IMR-90 (cell line): ENCODE results near the gene COL15A1.

Experiments
- BHLHE40 ChIP-seq: fragments of 150-350 bp; IDR thresholded peaks from 2 replicates; pipeline ENCODE4 v1.6.1; 2016; ENCODE audit warnings: mild to moderate bottlenecking, low read depth, low read length
- CEBPB ChIP-seq: IDR thresholded peaks from 2 replicates; pipeline ENCODE4 v1.6.1; 2012; ENCODE audit warnings: low read depth, low read length, improper control_type of control experiment
- CHD1 ChIP-seq: IDR thresholded peaks from 2 replicates; pipeline ENCODE4 v1.6.1; 2012; ENCODE audit warnings: low read depth, low read length, improper control_type of control experiment
- FOS ChIP-seq: fragments of 150-350 bp; IDR thresholded peaks from 2 replicates; pipeline ENCODE4 v1.6.1; 2016; ENCODE audit warnings: low read depth, low read length
- MAZ ChIP-seq: IDR thresholded peaks from 2 replicates; pipeline ENCODE4 v1.6.1; 2012; ENCODE audit warnings: low read depth, mild to moderate bottlenecking, low read length, improper control_type of control experiment, moderate library complexity, borderline replicate concordance
- MXI1 ChIP-seq: IDR thresholded peaks from 2 replicates; pipeline ENCODE4 v1.6.1; 2012; ENCODE audit warnings: low read depth, mild to moderate bottlenecking, low read length, moderate library complexity, borderline replicate concordance
- NFE2L2 ChIP-seq: fragments of 150-350 bp; IDR thresholded peaks from 2 replicates; pipeline ENCODE4 v1.6.1; 2016; ENCODE audit warnings: low read depth, mild to moderate bottlenecking, low read length
- POLR2A ChIP-seq: IDR thresholded peaks from 2 replicates; pipeline ENCODE4 v1.6.1; 2012; ENCODE audit warnings: mild to moderate bottlenecking, low read depth, low read length
- RAD21 ChIP-seq: IDR thresholded peaks from 2 replicates; pipeline ENCODE4 v1.6.1; 2012; ENCODE audit warnings: low read length, improper control_type of control experiment
- RFX5 ChIP-seq: IDR thresholded peaks from 2 replicates; pipeline ENCODE4 v1.8.0; 2012; ENCODE audit warnings: low read depth, mild to moderate bottlenecking, low read length, moderate library complexity
- SMC3 ChIP-seq: fragments of 150-350 bp; IDR thresholded peaks from 2 replicates; pipeline ENCODE4 v1.6.1; 2016; ENCODE audit warnings: low read depth, mild to moderate bottlenecking, antibody characterized with exemption, low read length, moderate library complexity
- TF ChIP-seq, protein P1 (sequence below): conservative IDR thresholded peaks from 2 replicates; pipeline ENCODE4 v1.5.1; 2012; ENCODE audit warnings: mild to moderate bottlenecking, low read depth, low read length, improper control_type of control experiment
- TF ChIP-seq, protein P2 (sequence below): fragments of 150-350 bp; IDR thresholded peaks from 2 replicates; pipeline ENCODE4 v1.6.1; 2017; ENCODE audit warnings: mild to moderate bottlenecking, antibody characterized with exemption, low read length, low read depth
- TF ChIP-seq, protein P3 (sequence below): fragments of 150-350 bp; IDR thresholded peaks from 2 replicates; pipeline ENCODE4 v1.6.1; 2016; ENCODE audit warnings: low read depth, mild to moderate bottlenecking, low read length, moderate library complexity, borderline replicate concordance

DNA sequence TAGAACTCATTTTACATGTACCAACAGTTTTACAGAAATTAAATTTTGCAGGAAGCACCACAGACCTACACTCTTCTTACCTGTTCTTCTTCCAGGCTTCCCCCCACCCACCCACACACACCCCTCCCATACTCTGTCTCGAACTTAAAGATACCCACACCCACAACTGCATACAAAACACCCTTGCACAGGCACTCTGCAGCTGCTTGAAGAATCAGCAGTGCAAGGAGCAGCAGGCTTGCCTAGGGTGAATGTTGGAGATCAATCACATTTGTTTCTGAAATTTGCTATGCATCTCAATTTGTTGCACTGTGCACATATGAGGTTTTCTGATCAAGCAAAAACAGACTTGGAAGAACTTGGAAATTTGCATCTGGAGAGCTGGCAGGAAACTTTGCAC is 83.7 kb downstream of the COL15A1 start:
- TF ChIP-seq, protein P1, sequence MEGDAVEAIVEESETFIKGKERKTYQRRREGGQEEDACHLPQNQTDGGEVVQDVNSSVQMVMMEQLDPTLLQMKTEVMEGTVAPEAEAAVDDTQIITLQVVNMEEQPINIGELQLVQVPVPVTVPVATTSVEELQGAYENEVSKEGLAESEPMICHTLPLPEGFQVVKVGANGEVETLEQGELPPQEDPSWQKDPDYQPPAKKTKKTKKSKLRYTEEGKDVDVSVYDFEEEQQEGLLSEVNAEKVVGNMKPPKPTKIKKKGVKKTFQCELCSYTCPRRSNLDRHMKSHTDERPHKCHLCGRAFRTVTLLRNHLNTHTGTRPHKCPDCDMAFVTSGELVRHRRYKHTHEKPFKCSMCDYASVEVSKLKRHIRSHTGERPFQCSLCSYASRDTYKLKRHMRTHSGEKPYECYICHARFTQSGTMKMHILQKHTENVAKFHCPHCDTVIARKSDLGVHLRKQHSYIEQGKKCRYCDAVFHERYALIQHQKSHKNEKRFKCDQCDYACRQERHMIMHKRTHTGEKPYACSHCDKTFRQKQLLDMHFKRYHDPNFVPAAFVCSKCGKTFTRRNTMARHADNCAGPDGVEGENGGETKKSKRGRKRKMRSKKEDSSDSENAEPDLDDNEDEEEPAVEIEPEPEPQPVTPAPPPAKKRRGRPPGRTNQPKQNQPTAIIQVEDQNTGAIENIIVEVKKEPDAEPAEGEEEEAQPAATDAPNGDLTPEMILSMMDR: no peak
- no peak for TF ChIP-seq POLR2A
- TF ChIP-seq MAZ: no peak
- no peak for TF ChIP-seq SMC3
- no peak for TF ChIP-seq RAD21
- TF ChIP-seq FOS: no peak
- TF ChIP-seq, protein P2, sequence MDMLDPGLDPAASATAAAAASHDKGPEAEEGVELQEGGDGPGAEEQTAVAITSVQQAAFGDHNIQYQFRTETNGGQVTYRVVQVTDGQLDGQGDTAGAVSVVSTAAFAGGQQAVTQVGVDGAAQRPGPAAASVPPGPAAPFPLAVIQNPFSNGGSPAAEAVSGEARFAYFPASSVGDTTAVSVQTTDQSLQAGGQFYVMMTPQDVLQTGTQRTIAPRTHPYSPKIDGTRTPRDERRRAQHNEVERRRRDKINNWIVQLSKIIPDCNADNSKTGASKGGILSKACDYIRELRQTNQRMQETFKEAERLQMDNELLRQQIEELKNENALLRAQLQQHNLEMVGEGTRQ: no peak
- no peak for TF ChIP-seq BHLHE40
- no peak for TF ChIP-seq RFX5
- TF ChIP-seq, protein P3, sequence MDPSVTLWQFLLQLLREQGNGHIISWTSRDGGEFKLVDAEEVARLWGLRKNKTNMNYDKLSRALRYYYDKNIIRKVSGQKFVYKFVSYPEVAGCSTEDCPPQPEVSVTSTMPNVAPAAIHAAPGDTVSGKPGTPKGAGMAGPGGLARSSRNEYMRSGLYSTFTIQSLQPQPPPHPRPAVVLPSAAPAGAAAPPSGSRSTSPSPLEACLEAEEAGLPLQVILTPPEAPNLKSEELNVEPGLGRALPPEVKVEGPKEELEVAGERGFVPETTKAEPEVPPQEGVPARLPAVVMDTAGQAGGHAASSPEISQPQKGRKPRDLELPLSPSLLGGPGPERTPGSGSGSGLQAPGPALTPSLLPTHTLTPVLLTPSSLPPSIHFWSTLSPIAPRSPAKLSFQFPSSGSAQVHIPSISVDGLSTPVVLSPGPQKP: no peak
- TF ChIP-seq CEBPB: no peak
- no peak for TF ChIP-seq CHD1
- no peak for TF ChIP-seq NFE2L2
- TF ChIP-seq MXI1: no peak
